K562 (cell line): ENCODE results near the gene RCHY1. TPM values are rescaled to one million over a fixed set of nuclear protein-coding genes. Genes with fewer than 3 reads are reported as not detected.

Experiments
- CREM ChIP-seq: IDR thresholded peaks from 2 replicates; pipeline ENCODE4 v1.6.1; 2014; ENCODE audit warnings: antibody characterized with exemption, low read depth
- ERF ChIP-seq: fragments of 450-650 bp; formaldehyde crosslinking; IDR thresholded peaks from 2 replicates; pipeline ENCODE4 v1.4.0; 2020; ENCODE audit warnings: mild to moderate bottlenecking, mixed read lengths
- GATAD2A ChIP-seq: fragments of 450-650 bp; IDR thresholded peaks from 2 replicates; pipeline ENCODE4 v1.6.1; 2017
- HMBOX1 ChIP-seq: sonication (generic); IDR thresholded peaks from 2 replicates; pipeline ENCODE4 v1.6.1; 2016
- JUN ChIP-seq, 2 experiments: sonication (generic) in 1 of 2; formaldehyde crosslinking in 1 of 2; IDR thresholded peaks; 2 replicates each; pipeline versions ENCODE4 v1.6.1 to v1.8.0; 2012 to 2022; ENCODE audit warnings: borderline replicate concordance in 2 of 2, mild to moderate bottlenecking in 2 of 2, improper control_type of control experiment in 1 of 2, low read depth in 1 of 2, low read length in 1 of 2, missing genetic modification reagents in 1 of 2
- MGA ChIP-seq: fragments of 450-650 bp; IDR thresholded peaks from 2 replicates; pipeline ENCODE4 v1.6.1; 2016; ENCODE audit warnings: mild to moderate bottlenecking, moderate library complexity
- NCOA1 ChIP-seq: fragments of 450-650 bp; IDR thresholded peaks from 2 replicates; pipeline ENCODE4 v1.6.1; 2016; ENCODE audit warnings: low read depth
- RHOXF2B ChIP-seq: fragments of 250-450 bp; sonication (Bioruptor Pico); conservative IDR thresholded peaks from 2 replicates; pipeline ENCODE4 v1.5.1; 2021
- RNF2 ChIP-seq: sonication (generic); IDR thresholded peaks from 2 replicates; pipeline ENCODE4 v1.6.1; 2016
- SNIP1 ChIP-seq: fragments of 450-650 bp; IDR thresholded peaks from 2 replicates; pipeline ENCODE4 v1.7.1; 2017; ENCODE audit warnings: low read depth, mild to moderate bottlenecking
- TAF1 ChIP-seq: IDR thresholded peaks from 2 replicates; pipeline ENCODE4 v1.6.1; 2011; ENCODE audit warnings: mild to moderate bottlenecking, low read length, moderate library complexity; ENCODE audit not compliant: insufficient read depth, control insufficient read depth, severe bottlenecking; ENCODE audit errors: extremely low read depth
- ZNF212 ChIP-seq: fragments of 450-650 bp; formaldehyde crosslinking; IDR thresholded peaks from 2 replicates; pipeline ENCODE4 v1.4.0; 2020; ENCODE audit warnings: mild to moderate bottlenecking
- ZNF280B ChIP-seq: fragments of 250-450 bp; sonication (Bioruptor Pico); IDR thresholded peaks from 2 replicates; pipeline ENCODE4 v1.5.1; 2021; ENCODE audit warnings: mild to moderate bottlenecking
- ZNF76 ChIP-seq: fragments of 250-450 bp; sonication (Bioruptor Pico); IDR thresholded peaks from 2 replicates; pipeline ENCODE4 v1.4.0; 2020; ENCODE audit warnings: mild to moderate bottlenecking, moderate library complexity, borderline replicate concordance
- polyA plus RNA-seq, 8 experiments: library from polyadenylated mRNA; depleted of rRNA in 4 of 8; stranded (reverse) in 5 of 8; unstranded in 3 of 8; fragments of >200 nt; fragmentation: Nextera tagmentation in 2 of 8; fragmentation: Illumina TruSeq in 1 of 8; extraction: Ambion mirVana in 2 of 8; extraction: Trizol in 1 of 8; gene quantifications; 2 replicates each; pipeline versions ENCODE4 v1.2.1 to v1.2.3, GENCODE V29; 2011 to 2014; ENCODE audit warnings: inconsistent platforms in 1 of 8, missing spikeins in 1 of 8
- total RNA-seq, 7 experiments: library from RNA; depleted of rRNA in 6 of 7; stranded (reverse); fragments of >200 nt in 6 of 7; fragmentation: Illumina TruSeq in 2 of 7; extraction: Trizol in 2 of 7; gene quantifications; 2 replicates each; pipeline versions ENCODE4 v1.2.1 to v1.2.3, GENCODE V29; 2011 to 2021; ENCODE audit warnings: low replicate concordance in 1 of 7

RCHY1 gene
- total and polyA plus RNA-seq, 9 of the 15 experiments (the other 6 are each of a cell fraction or from before 2014, with no cell fraction given), result 27.3 to 85.1 (median 45.9) TPM

- TF ChIP-seq JUN (IDR thresholded peaks at IDR 0.05; ENCODE audit: borderline replicate concordance, low read depth, low read length) (peak; percentile 5; the same call in 1 of the 2 replicates), JUN (CRISPR knock-in tag; IDR thresholded peaks at IDR 0.05; ENCODE audit: borderline replicate concordance) (no peak), MGA (peak; percentile 27; the same call in 1 of the 2 replicates), RNF2 (peak; percentile 38; the same call in 1 of the 2 replicates), ZNF212 (CRISPR knock-in tag) (no peak), RHOXF2B (no peak), CREM (peak; percentile 86; the same call in 1 of the 2 replicates), HMBOX1 (no peak), NCOA1 (peak; percentile 74; the same call in 1 of the 2 replicates), ERF (CRISPR knock-in tag) (no peak), GATAD2A (no peak), ZNF280B (CRISPR knock-in tag) (no peak), ZNF76 (no peak), SNIP1 (no peak), TAF1 (peak; percentile 91)
Observed at GRCh38 chr4:75514131-75514948, at the start of gene RCHY1, which contains the start of gene THAP6 (continued).
